HUDEP-2 (cell line): Measurements from ENCODE around the gene GCM1.
"Not testable (repeated sequence)": the region's sequence is repeated elsewhere in the genome, so short reads cannot be mapped to it uniquely, and the experiment has no call there.

Experiments used
- DNase-seq, 76 experiments: peaks; one replicate each; lab custom pipeline; 2025; ENCODE audit not compliant: unreplicated experiment in 76 of 76; lab: John Stamatoyannopoulos, UW

Gene GCM1, protein sequence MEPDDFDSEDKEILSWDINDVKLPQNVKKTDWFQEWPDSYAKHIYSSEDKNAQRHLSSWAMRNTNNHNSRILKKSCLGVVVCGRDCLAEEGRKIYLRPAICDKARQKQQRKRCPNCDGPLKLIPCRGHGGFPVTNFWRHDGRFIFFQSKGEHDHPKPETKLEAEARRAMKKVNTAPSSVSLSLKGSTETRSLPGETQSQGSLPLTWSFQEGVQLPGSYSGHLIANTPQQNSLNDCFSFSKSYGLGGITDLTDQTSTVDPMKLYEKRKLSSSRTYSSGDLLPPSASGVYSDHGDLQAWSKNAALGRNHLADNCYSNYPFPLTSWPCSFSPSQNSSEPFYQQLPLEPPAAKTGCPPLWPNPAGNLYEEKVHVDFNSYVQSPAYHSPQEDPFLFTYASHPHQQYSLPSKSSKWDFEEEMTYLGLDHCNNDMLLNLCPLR

DNA sequence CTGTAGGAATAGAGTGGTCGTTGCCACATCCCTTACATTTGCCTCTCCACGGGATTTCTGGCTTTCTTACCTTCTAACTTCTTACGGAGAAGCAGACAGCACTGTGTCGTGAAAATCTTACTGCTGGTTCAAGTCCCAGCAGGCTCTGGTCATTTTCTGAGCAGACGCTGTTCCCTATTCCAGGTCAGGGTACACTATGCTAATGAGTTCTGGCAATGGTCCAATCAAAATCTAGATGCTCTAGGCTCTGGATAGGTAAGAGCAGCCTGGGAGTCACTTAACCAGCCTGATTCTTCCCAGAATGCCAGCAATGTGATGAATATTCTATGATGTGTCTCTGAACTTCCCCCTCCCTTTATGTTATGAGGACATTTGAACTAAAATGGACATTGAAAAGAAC lies at the start of gene GCM1:
Gene GCM1, minus strand, starts transcription at position 158 of the 400 bp plus-strand sequence. CDS start 3,209 bp downstream, outside the sequence.
- no peak for DNase-seq

DNA sequence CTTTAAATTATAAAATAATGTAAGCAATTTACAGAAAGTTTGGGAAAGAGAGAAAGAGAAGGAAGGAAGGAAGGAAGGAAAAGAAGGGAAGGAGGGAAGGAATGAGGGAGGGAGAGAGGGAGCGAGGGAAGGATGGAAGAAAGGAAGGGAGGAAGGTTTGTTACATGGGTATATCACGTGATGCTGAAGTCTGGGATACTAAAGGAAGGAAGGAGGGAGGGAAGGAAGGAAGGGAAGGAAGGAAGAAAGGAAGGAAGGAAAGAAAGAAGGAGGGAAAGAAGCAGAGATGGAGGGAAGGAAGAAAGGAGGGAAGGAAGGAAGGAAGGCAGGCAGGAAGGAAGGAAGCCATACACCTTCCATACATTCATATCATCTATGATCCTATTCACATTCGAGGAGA lies 48.9 kb upstream of the GCM1 start:
- DNase-seq: no peak

DNA sequence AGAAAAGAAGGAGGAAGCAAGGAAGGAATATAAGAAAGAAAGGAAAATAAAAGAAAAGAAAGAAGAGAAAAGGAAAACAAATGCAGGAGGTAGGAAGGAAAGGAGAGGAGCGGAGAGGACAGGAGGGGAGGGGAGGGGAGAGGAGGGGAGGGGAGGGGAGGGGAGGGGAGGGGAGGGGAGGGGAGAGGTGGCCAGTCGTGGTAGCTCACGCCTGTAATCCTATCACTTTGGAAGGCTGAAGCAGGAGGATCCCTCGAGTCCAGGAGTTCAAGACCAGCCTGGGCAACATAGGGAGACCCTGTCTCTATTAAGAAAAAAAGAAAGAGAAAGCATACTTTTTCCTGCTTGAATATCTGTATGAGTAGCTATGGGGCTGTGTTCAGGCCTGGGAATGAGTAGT lies 46.4 kb upstream of the GCM1 start:
- no peak for DNase-seq

DNA sequence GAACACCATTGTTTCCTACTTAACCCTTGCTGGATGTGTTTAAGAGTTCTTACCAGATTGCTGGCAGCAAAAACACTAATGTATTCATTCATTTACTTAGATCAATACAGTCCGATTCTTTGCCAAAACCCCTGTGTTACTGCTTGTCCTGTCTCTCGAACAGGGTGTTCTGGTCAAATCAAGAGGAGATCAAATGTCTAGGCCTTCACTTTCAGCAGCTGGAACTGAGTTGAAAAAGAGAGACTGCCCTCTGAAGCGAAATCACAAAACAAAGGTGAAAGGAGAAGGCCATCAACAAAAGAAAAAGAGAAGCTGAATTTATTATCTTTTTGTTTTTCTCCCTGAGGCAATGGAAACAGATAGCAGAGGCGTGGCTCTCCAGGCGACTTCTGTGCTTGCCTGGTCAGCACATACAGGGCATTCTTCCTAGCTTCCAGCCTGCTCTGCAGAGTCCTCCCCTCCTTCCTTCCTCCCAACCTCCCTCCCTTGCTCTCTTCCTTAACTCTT lies 44.1 kb upstream of the GCM1 start:
- peak in 9 of 76 experiments; percentile 7 to 53 (median 25) for DNase-seq

DNA sequence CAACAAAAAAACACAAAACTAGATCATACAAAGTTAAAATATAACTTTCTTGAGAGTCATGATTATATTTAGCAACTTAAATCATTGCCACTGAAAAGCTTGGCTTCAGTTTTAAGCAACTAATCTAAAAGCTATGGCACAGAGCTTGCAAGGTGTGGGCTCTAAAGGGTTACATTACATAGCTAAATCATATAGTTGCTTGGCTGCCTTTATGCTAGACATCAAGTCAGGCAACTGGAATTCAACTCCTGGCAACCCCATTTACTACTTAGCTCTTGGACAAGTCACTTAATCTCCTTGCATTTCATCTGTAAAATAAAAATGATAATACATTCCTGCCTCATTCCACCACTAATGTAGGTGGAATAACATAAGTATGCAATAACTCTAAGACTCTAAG lies 40.9 kb upstream of the GCM1 start:
- no peak for DNase-seq

DNA sequence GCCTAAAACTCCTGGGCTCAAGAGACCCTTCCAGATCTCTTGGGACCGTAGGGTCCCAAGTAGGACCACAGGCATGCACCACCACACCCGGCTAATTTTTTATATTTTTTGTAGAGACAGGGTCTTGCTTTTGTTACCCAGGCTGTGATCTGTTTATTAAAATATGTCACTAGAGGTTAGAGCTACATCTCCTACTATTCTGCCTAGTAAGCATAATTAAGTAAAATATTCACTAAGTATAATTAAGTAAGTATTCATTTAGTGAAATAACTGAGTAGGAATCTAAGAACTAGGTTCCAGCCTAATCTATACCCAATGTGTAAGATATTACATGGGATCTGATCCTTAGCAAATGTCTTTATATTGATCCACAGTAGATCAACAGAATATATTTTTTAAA lies 40.2 kb upstream of the GCM1 start:
- DNase-seq: no peak

DNA sequence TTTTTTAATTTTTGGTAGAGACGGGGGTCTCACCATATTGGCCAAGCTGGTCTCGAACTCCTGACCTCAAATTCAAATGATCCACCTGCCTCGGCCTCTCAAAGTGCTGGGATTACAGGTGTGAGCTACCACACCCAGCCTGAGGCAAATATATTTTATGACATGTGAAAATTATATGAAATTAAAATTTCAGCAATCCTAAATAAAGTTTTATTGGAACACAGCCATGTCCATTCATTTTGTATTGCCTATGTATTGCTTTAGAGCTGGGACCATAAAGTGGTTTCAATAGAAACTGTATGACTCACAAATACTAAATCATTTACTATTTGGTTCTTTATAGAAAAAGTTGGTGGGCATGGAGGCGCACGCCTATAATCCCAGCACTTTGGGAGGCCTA lies 32.0 kb upstream of the GCM1 start:
- no peak for DNase-seq

DNA sequence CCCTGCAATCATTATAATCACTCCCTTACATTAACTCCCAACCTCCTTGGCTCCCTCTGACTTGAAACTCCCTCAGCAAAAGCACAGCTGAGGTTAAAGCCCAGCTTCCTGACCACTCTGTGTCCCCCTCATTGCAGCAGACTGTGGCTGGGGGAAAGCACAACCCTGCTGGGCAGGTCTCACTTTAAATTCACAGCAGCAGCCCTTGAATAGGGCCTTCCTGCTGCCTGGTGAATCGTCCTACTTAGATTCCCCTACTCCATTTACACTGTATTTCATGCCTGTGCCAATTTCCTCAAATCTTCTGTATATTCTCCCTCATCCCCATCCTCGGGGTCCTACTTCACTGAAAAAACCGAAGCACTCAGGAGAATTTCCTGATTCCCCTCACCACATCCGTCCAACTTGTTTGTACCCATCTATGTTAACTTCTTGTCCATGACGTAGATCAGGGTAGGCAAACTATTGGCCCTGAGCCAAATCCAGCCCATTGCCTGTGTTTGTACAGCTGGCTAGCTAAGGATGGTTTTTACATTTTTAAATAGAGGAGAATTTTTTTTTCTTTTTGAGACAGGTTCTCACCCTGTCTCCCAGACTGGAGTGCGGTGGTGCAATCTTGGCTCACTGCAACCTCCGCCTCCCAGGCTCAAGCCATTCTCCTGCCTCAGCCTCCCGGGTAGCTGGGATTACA lies 31.5 kb upstream of the GCM1 start:
- peak in 6 of 76 experiments; percentile 5 to 36 (median 14) for DNase-seq

DNA sequence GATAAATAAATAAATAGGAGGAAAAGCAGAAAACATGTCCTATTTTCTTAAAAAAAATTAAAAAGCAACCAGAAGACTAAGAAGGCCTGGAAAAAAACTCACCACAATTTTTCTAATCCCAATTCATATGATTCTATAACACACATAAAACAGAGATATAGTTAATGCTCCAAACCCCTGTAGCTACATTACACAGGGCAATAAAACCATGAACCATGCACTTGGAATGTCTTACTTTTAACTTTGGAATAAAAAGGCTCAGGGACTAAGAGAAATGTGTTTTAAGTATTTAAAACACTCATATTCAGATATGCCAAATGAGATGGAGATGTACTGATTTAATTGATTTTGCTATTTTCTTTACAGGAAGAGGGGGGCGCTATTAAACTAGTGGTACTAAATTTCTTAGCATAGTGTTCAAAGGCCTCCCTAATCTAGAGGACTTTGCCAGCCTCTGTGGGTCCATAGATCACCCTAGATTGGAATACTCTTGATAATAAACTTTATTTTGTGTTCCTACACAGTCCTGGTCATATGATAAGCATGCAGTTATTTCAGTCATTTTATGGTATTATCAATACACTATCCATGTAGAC lies 30.3 kb upstream of the GCM1 start:
- DNase-seq: peak in 1 of 76 experiments; percentile 9

DNA sequence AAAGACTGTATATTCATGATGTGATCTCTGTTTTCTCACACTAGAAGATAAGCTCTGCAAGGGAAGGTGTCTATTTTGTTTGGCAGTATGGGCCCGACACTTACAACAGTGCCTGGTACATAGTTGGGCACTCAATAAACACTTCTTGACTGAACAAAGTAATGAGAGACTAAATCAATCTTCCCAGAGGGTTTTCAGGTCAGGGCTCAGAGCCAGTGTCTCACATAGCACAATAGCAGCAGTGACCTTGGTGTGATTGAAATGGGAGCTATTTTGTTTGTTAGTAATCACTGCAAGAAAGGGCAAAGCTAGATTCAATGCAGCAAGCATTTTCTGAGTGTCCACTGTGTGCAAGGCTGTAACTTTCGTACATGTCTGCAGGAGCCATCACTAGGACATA lies 26.4 kb upstream of the GCM1 start:
- DNase-seq: no peak

DNA sequence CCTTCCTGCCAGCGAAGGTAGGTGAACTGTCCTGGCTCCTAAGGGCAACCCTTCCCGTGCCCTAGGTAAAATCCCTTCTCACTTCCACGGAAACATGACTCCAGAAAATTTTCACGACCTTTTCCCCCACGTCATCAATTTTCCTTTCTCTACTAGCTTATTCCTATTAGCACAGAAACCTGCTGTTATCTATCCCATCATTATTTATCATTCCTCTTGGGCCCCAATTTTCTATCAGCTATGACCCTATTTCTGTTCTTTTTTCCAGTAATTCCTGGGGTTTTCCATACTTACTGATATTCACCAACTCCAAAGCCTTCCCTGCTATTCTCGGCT lies 23.8 kb upstream of the GCM1 start:
- no peak for DNase-seq

DNA sequence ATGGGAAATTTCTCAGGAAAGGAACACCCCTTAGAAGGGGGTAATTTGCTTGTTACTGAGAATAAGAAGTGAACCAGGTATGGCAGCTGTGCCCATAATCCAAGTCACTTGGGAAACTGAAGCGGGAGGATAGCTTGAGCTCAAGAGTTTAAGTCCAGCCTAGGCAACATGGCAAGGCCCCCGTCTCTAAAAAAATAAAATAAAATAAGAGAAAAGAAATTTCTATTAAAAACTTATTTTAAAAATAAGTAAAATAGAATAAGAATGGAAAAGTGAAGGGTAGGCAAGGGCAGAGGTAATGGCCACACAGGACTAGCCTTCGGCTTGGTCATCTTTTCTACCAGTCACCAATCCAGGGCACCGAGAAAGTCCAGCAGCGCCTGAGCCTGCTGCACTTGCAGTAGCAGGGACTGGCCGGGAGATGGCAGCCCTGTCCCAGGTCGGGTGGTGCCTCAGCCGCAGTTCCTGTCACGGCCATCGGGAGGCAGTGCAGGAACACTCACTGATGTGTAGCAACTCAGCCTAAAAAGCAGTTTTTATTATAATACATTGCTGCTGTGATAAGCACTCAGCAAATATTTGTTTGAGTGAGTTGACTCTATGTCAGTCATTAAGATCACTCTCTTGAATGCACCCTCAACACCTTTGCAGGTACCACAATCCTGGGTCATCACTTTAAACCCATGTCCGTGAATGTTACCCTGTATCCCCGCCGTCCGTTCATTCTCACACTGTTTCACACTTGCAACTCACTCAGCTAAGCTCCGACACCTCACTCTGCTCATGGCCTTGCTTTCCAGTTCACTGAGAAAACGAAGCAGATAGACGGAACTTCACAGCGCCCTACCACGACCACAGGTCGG lies 23.2 kb upstream of the GCM1 start:
- DNase-seq: peak in 72 of 76 experiments; percentile 15 to 96 (median 82)

DNA sequence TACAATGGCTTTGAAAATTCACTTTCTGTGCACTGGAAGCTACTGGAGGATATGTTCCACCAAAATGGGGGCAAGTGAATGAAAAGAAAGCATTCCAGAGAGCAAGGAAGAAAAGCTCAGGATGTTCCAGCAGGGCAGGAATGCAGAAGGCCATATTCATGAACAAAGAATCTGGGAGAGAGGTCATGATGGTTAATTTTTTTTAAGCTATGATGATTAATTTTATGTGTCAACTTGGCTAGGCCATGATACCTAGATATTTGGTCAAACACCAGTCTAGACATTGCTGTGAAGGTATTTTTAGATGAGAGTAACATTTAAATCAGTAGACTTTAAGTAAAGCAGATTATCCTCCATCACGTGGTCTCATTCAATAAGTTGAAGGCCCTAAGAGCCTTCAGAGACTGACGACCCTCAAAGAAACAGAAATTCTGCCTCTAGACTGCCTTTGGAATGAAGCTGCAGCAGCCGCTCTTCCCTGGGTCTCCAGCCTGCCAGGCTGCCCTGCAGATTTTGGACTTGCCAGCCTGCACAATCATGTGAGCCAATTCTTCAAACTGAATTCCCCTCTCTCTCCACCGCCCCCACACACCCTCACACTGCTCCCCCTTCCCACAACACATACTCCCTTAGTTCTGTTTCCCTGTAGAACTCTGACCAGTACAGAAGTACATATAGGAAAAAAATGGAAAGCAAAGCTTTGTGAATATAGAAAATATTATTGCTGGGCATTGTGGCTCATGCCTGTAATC lies 20.1 kb upstream of the GCM1 start:
- no peak for DNase-seq

DNA sequence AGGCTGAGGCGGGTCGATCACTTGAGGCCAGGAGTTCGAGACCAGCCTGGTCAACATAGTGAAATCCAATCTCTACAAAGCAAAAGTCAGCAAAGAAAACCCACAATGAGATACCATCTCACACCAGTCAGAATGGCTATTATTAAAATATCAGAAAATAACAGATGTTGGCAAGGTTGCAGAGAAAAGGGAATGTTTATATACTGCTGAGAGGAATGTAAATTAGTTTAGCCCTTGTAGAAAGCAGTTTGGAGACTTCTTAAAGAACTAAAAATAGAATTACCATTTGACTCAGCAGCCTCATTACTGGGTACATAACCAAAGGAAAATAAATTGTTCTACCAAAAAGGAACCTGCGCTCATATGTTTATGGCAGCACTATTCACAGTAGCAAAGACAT lies 16.7 kb upstream of the GCM1 start:
- DNase-seq: no peak

DNA sequence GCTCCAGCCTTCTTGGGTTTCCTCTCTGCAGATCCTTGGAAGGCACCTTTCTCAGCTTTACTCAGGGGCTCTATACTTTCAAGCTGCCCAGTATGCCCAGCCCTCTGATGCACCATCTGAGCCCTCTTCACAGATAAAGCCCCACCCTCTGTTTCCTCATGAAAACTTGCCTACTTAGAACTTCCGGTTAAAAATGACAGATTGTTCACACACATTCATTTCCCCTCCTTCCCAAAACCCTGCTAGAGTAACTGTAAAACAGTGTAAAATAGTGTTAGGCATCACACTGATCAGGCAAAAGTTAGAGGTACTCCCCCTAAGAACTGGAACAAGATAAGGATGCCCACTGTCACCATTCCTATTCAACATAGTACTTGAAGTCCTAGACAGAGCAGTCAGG lies 14.0 kb upstream of the GCM1 start:
- no peak for DNase-seq

DNA sequence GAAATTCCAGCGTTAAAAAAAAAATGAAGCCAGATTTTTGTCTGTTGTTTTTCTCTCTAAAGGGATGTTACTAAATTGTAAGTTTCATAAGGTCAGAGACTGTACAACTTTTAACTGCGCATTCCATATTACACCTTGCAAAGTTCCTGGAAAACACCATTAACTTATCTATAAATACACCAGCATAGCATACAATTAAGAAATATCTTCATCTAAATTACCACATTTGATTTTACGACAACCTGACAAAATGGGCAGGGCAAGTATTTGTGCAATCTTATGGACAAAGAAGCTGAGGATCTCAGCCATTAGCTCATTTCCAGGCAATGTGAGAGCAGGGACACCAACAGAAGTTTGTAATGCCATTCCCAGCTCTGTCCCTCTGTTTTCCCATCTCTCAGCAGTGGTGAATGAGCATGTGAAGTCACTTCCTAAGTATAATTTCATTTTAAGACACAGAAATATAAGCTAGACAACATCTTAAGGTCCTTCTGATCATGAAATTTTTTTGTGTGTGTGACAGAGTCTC lies 12.9 kb upstream of the GCM1 start:
- no peak for DNase-seq

DNA sequence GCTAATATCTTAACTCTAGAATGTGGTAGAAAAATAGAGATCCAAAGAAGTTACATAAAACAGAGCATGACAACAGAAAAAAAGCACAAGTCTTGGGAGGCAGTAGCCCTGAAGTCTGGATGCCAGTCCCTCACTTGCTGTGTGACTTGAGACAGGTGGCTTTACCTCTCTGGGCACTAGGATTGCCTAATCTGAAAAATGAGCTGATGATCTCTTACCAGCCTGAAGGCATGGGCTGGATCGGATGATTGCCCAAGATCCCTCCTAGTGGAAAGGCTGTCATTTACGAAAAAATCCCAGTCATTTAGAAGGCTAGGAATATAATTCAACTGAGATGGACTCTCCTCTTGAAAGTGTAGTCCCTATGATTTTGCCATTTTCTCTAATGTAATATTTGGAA lies 10.9 kb upstream of the GCM1 start:
- no peak for DNase-seq

DNA sequence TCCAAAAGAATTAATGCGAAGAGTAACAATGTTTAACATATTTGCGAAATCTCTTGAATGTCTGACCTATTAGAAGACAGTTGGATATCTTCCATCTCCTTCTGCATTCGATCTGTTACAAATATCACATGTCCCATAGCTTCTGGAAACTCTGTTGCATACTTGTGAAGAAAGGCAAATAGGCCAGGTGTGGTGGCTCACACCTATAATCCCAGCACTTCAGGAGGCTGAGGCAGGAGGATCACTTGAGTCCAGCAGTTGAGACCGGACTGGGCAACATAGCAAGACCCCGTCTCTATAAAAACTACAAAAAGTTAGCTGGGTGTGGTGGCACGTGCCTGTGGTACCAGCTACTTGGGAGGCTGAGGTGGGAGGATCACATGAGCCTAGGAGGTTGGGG lies 9.4 kb upstream of the GCM1 start:
- DNase-seq: not testable (repeated sequence)

DNA sequence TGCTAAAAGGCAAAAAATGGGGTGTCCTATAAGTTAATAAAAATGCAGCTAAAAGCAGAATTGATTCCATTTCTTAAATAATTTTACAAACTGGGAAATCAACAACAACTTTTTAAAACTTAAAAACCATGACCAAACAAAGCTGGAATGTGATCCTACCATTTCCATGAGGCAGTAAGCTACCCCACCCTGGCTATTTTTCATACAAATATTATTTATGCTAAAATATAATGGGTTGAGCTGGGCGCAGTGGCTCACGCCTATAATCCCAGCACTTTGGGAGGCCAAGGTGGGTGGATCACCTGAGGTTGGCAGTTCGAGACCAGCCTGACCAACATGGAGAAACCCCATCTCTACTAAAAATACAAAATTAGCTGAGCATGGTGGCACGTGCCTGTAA lies 6.6 kb upstream of the GCM1 start:
- not testable (repeated sequence) for DNase-seq

DNA sequence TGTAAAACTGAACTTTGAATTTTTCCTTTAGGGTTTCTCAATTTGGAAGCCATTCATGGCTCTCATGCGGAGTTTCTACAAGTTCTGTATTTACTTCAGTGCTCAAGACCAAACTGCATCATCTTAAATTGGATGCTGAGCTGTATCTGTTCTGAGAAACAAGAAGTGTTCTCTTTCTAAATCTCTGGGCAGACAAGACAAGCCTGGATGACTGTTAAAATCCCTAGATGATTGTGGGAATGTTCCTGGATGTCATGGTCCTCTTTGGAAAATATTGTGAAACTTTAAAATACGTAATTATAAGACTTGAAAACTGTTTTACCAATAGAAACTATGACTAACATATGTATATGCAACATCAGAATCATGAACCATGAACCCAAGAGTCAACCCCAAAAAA lies 6.2 kb upstream of the GCM1 start:
- no peak for DNase-seq
